A549 (cell line): Measurements from ENCODE around the gene KDM4B.

Experiments
- CEBPB ChIP-seq, 2 experiments: fragments of >200 bp in 1 of 2; sonication (Bioruptor Twin) in 1 of 2; formaldehyde crosslinking in 1 of 2; IDR thresholded peaks; 2 replicates each; pipeline ENCODE4 v1.6.1; 2012 to 2016
- HDAC2 ChIP-seq: fragments of 200-600 bp; sonication (generic); IDR thresholded peaks from 2 replicates; pipeline ENCODE4 v1.6.1; 2016
- POLR2A ChIP-seq: IDR thresholded peaks from 2 replicates; pipeline ENCODE4 v1.6.1; 2012; ENCODE audit warnings: mild to moderate bottlenecking, low read length
- RAD21 ChIP-seq, 2 experiments: fragments of >200 bp in 1 of 2; sonication (Bioruptor Twin) in 1 of 2; formaldehyde crosslinking in 1 of 2; IDR thresholded peaks in 1 of 2; conservative IDR thresholded peaks in 1 of 2; 2 replicates in 1 of 2; 3 replicates in 1 of 2; pipeline ENCODE4 v1.6.1; 2012 to 2018; ENCODE audit warnings: inconsistent platforms in 1 of 2
- RNF2 ChIP-seq: fragments of 200-600 bp; sonication (generic); IDR thresholded peaks from 2 replicates; pipeline ENCODE4 v1.6.1; 2016; ENCODE audit warnings: low read depth, mild to moderate bottlenecking, antibody characterized with exemption, moderate library complexity, borderline replicate concordance
- TF ChIP-seq, protein P1 (sequence below): fragments of 450-650 bp; IDR thresholded peaks from 2 replicates; pipeline ENCODE4 v1.6.1; 2014; ENCODE audit warnings: antibody characterized with exemption
- TF ChIP-seq, protein P2 (sequence below): fragments of >200 bp; sonication (Bioruptor Twin); formaldehyde crosslinking; IDR thresholded peaks from 3 replicates; pipeline ENCODE4 v1.5.1; 2016

DNA sequence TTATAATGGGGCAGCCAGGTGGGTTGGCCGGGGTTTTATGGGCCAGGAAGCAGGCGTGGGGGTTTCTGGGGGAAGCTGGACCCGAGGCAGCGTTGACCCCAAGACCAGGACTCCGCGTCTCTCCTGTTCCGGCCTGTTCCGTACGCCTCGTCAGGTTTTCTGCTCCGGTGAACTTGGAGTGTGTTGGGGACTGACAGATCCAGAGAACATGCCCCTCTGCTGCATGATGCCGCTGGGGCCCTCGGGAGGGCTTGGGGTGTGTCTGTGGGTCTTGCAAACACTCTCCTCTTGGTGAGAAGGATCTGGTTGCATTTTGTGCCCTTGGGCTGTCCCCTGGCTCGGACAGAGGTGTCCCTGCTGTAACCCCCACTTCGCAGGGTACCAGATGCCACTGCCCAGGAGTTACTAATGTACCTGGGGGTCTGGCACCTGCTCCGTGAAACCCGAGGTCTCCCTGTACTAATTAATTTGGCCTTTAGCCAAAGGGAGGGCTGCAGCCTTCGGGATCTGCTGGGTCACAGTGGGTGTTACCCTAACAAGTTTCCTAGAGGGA lies 15.6 kb downstream of the KDM4B start:
- TF ChIP-seq, protein P1, sequence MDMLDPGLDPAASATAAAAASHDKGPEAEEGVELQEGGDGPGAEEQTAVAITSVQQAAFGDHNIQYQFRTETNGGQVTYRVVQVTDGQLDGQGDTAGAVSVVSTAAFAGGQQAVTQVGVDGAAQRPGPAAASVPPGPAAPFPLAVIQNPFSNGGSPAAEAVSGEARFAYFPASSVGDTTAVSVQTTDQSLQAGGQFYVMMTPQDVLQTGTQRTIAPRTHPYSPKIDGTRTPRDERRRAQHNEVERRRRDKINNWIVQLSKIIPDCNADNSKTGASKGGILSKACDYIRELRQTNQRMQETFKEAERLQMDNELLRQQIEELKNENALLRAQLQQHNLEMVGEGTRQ = no peak
- TF ChIP-seq RAD21 (conservative IDR thresholded peaks at IDR 0.05 in 1 of 2, IDR thresholded peaks at IDR 0.05 in 1 of 2) (no peak), POLR2A (no peak), HDAC2 (no peak), RNF2 (no peak), CEBPB (IDR thresholded peaks at IDR 0.05) (no peak)
- TF ChIP-seq, protein P2, sequence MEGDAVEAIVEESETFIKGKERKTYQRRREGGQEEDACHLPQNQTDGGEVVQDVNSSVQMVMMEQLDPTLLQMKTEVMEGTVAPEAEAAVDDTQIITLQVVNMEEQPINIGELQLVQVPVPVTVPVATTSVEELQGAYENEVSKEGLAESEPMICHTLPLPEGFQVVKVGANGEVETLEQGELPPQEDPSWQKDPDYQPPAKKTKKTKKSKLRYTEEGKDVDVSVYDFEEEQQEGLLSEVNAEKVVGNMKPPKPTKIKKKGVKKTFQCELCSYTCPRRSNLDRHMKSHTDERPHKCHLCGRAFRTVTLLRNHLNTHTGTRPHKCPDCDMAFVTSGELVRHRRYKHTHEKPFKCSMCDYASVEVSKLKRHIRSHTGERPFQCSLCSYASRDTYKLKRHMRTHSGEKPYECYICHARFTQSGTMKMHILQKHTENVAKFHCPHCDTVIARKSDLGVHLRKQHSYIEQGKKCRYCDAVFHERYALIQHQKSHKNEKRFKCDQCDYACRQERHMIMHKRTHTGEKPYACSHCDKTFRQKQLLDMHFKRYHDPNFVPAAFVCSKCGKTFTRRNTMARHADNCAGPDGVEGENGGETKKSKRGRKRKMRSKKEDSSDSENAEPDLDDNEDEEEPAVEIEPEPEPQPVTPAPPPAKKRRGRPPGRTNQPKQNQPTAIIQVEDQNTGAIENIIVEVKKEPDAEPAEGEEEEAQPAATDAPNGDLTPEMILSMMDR = no peak
